GM12878 (cell line): ENCODE measurements around the gene HDAC3. TPM values are rescaled to one million over a fixed set of nuclear protein-coding genes. Genes with fewer than 3 reads are reported as not detected.

Experiments
- EZH2 ChIP-seq: IDR thresholded peaks from 2 replicates; pipeline ENCODE4 v1.6.1; 2012; ENCODE audit warnings: low read depth, mild to moderate bottlenecking, control low read depth, inconsistent platforms, low read length, borderline replicate concordance; ENCODE audit not compliant: control insufficient read depth
- HSF1 ChIP-seq: fragments of 150-350 bp; IDR thresholded peaks from 2 replicates; pipeline ENCODE4 v1.6.1; 2014; ENCODE audit warnings: mild to moderate bottlenecking, low read depth, low read length
- MTA2 ChIP-seq: fragments of 450-650 bp; IDR thresholded peaks from 2 replicates; pipeline ENCODE4 v1.6.1; 2016; ENCODE audit warnings: low read depth, mild to moderate bottlenecking, moderate library complexity
- MYC ChIP-seq: IDR thresholded peaks from 2 replicates; pipeline ENCODE4 v1.6.1; 2011; ENCODE audit warnings: mild to moderate bottlenecking, low read length, moderate library complexity, inconsistent platforms; ENCODE audit not compliant: insufficient read depth, insufficient replicate concordance, insufficient read length, severe bottlenecking
- NKRF ChIP-seq: fragments of 450-650 bp; conservative IDR thresholded peaks from 2 replicates; pipeline ENCODE4 v1.6.1; 2017; ENCODE audit warnings: mild to moderate bottlenecking, moderate library complexity
- PBX3 ChIP-seq: IDR thresholded peaks from 2 replicates; pipeline ENCODE4 v1.6.1; 2011; ENCODE audit warnings: mild to moderate bottlenecking, low read depth, low read length, moderate library complexity; ENCODE audit not compliant: insufficient replicate concordance
- RAD51 ChIP-seq: fragments of 450-650 bp; IDR thresholded peaks from 2 replicates; pipeline ENCODE4 v1.6.1; 2016; ENCODE audit warnings: moderate library complexity, mild to moderate bottlenecking, inconsistent platforms
- SMARCA5 ChIP-seq: fragments of 450-650 bp; IDR thresholded peaks from 2 replicates; pipeline ENCODE4 v1.6.1; 2017; ENCODE audit warnings: mild to moderate bottlenecking
- ZBTB4 ChIP-seq: fragments of 450-650 bp; formaldehyde crosslinking; IDR thresholded peaks from 2 replicates; pipeline ENCODE4 v1.4.0; 2022; ENCODE audit warnings: mild to moderate bottlenecking, moderate library complexity
- polyA plus RNA-seq, 11 experiments: library from polyadenylated mRNA; depleted of rRNA in 4 of 11; unstranded in 6 of 11; stranded (reverse) in 5 of 11; fragments of >200 nt; fragmentation: Nextera tagmentation in 4 of 11; fragmentation: Illumina TruSeq in 1 of 11; extraction: Ambion mirVana in 4 of 11; extraction: Trizol in 1 of 11; gene quantifications; 1 replicate in 1 of 11; 2 replicates in 10 of 11; pipeline versions ENCODE4 v1.2.1 to v1.2.3, GENCODE V29; 2011 to 2016; ENCODE audit warnings: inconsistent platforms in 2 of 11, missing spikeins in 2 of 11, low read depth in 1 of 11
- total RNA-seq, 4 experiments: library from RNA; depleted of rRNA in 3 of 4; stranded (reverse); fragments of >200 nt in 3 of 4; fragmentation: Illumina TruSeq in 1 of 4; extraction: Trizol in 1 of 4; gene quantifications; 2 replicates each; pipeline versions ENCODE4 v1.2.1 to v1.2.3, GENCODE V29; 2013 to 2021

The HDAC3 gene
- total and polyA plus RNA-seq, 10 of the 15 experiments (the other 5 are each of a cell fraction or from before 2014, with no cell fraction given) = 62.2 to 140 (median 112) TPM

- TF ChIP-seq NKRF = no peak
- TF ChIP-seq SMARCA5 = no peak
- no peak for TF ChIP-seq MTA2
- no peak for TF ChIP-seq HSF1
- TF ChIP-seq MYC = no peak
- TF ChIP-seq EZH2 = no peak
- TF ChIP-seq RAD51 = no peak
- TF ChIP-seq ZBTB4 (CRISPR knock-in tag) = no peak
- TF ChIP-seq PBX3 = no peak
These were observed 46.5 kb downstream of the HDAC3 start (continued) for GRCh38 chr5:141590127-141590526.
